H1 (cell line): Measurements from ENCODE around the gene GEMIN7. TPM values are rescaled to one million over a fixed set of nuclear protein-coding genes. Genes with fewer than 3 reads are reported as not detected.

Experiments
- BRCA1 ChIP-seq: IDR thresholded peaks from 2 replicates; pipeline ENCODE4 v1.6.1; 2012; ENCODE audit warnings: low read depth, low read length, improper control_type of control experiment
- CHD1 ChIP-seq: IDR thresholded peaks from 2 replicates; pipeline ENCODE4 v1.6.1; 2012; ENCODE audit warnings: low read depth, low read length, improper control_type of control experiment
- EGR1 ChIP-seq: IDR thresholded peaks from 2 replicates; pipeline ENCODE4 v1.6.1; 2011; ENCODE audit warnings: low read depth, low read length, borderline replicate concordance
- GABPA ChIP-seq: IDR thresholded peaks from 2 replicates; pipeline ENCODE4 v1.6.1; 2011; ENCODE audit warnings: mild to moderate bottlenecking, low read length, moderate library complexity, borderline replicate concordance; ENCODE audit not compliant: insufficient read depth
- JUND ChIP-seq: IDR thresholded peaks from 2 replicates; pipeline ENCODE4 v1.6.1; 2011; ENCODE audit warnings: mild to moderate bottlenecking, improper control_type of control experiment, low read length
- MAFK ChIP-seq: IDR thresholded peaks from 2 replicates; pipeline ENCODE4 v1.6.1; 2012; ENCODE audit warnings: low read depth, mild to moderate bottlenecking, improper control_type of control experiment, low read length
- PHF8 ChIP-seq: fragments of 200-600 bp; sonication (generic); conservative IDR thresholded peaks from 2 replicates; pipeline ENCODE4 v1.7.1; 2012; ENCODE audit warnings: low read depth, mild to moderate bottlenecking, inconsistent platforms, low read length, moderate library complexity
- POLR2AphosphoS5 ChIP-seq: IDR thresholded peaks from 2 replicates; pipeline ENCODE4 v1.6.1; 2011; ENCODE audit warnings: low read depth, low read length
- TBP ChIP-seq: IDR thresholded peaks from 2 replicates; pipeline ENCODE4 v1.6.1; 2011; ENCODE audit warnings: low read depth, low read length, improper control_type of control experiment
- polyA plus RNA-seq, 7 experiments: library from polyadenylated mRNA; depleted of rRNA in 3 of 7; stranded (reverse) in 5 of 7; unstranded in 2 of 7; fragments of >200 nt in 5 of 7; fragments of 200-250 nt in 2 of 7; gene quantifications; 1 replicate in 5 of 7; 2 replicates in 1 of 7; 4 replicates in 1 of 7; pipeline versions ENCODE4 v1.2.1 to v1.2.3, GENCODE V29; 2011 to 2013; ENCODE audit warnings: missing spikeins in 2 of 7, mixed read lengths in 2 of 7
- total RNA-seq: library from RNA; stranded (reverse); fragmentation: NEBNext Ultra II Directional; extraction: Animal tissue kit (Norgen Biotek cat#: 25700); gene quantifications from 2 replicates; pipeline ENCODE4 v1.2.1, GENCODE V29; 2021

The GEMIN7 gene
- total and polyA plus RNA-seq, 2 of the 8 experiments (the other 6 are each of a cell fraction or from before 2014, with no cell fraction given), result 48.0 to 91.6 TPM

- TF ChIP-seq JUND (no peak), EGR1 (no peak), TBP (no peak), MAFK (no peak), POLR2AphosphoS5 (no peak; the same call in 1 of the 2 replicates), BRCA1 (no peak), CHD1 (no peak), GABPA (no peak), PHF8 (no peak)
Observed at GRCh38 chr19:45130888-45131615, 52.0 kb downstream of the GEMIN7 start (continued).
